ENCODE measurements around the gene ATP6V0C. TPM values are rescaled to one million over a fixed set of nuclear protein-coding genes. Genes with fewer than 3 reads are reported as not detected.

ATP6V0C gene
- total and polyA plus RNA-seq, 2 of the 13 experiments (the other 11 are each of a cell fraction or from before 2014, with no cell fraction given): 10.4 to 20.1 TPM

DNA sequence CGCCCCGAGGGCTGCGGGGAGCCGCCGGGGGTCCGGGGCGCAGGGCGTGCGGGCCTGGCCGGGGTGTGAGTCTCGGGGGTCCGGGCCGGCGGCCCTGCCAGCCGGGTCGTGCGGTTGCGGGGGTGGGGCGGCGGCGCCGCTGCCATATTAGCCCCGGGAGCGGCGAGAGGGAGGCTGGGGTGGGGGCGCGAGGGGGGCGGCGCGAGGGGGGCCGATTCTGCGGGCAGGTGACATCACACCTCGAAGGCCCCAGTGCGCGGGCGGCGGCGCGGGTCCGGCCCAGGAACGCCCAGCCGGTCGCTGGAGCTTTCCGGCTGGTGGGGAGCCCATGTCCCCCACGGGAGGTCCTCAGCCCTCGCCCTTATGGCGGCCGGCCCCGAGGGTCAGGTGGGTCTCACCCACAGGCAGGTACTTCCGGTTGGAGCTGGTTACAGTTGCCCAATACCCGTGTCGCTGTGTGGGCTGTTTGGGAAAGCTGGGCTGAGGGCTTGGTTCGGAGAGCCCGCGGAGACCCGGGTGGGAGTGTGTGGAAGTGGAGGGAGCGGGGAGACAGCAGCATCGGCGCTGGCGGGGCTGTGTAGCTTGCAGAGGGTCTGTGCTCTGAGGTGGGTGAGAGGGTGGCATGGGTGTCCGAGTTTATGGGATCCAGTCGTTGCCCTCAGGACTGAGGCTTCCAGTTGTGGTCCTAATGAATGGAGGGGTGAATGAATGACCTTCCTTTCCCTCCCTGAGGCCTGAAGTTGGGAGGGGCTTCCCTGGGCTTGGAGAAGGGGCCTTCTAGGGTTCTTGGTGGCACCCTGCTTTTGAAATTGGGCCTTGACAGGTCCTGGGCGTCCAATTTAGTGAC is 804 bp downstream of the ATP6V0C start (continued):
- TF ChIP-seq ZNF607 (CRISPR knock-in tag; IDR thresholded peaks at IDR 0.05; ENCODE audit: borderline replicate concordance) (0 out of 2 replicates have a peak, but pooled peaks have one; percentile 0), ELF1 (CRISPR knock-in tag; IDR thresholded peaks at IDR 0.05) (peak; percentile 65), AGO2 (optimal IDR thresholded peaks at IDR 0.05; ENCODE audit: low read depth, low read length) (peak; percentile 76), GABPB1 (CRISPR knock-in tag; IDR thresholded peaks at IDR 0.05) (peak; percentile 85), CEBPG (CRISPR knock-in tag; IDR thresholded peaks at IDR 0.05) (peak; percentile 69), HNF4A (CRISPR knock-in tag; IDR thresholded peaks at IDR 0.05) (0 out of 2 replicates have a peak, but pooled peaks have one; percentile 6), RXRB (CRISPR knock-in tag; IDR thresholded peaks at IDR 0.05; ENCODE audit: borderline replicate concordance) (0 out of 2 replicates have a peak, but pooled peaks have one; percentile 3), CEBPB (IDR thresholded peaks at IDR 0.05; ENCODE audit: borderline replicate concordance, low read depth, low read length) (peak; percentile 75), ZNF547 (CRISPR knock-in tag; IDR thresholded peaks at IDR 0.05) (no peak), ZNF564 (CRISPR knock-in tag; IDR thresholded peaks at IDR 0.05) (0 out of 2 replicates have a peak, but pooled peaks have one; percentile 20), TBP (CRISPR knock-in tag; IDR thresholded peaks at IDR 0.05) (0 out of 2 replicates have a peak, but pooled peaks have one; percentile 24), TGIF2 (CRISPR knock-in tag; IDR thresholded peaks at IDR 0.05) (peak; percentile 23; the same call in 1 of the 2 replicates), MYC (CRISPR knock-in tag; IDR thresholded peaks at IDR 0.05; ENCODE audit: borderline replicate concordance) (0 out of 2 replicates have a peak, but pooled peaks have one; percentile 33), NR2F1 (CRISPR knock-in tag; IDR thresholded peaks at IDR 0.05) (peak in 1 of 2 experiments; percentile 23; a peak in 1 of 4 replicates), ETV5 (CRISPR knock-in tag; IDR thresholded peaks at IDR 0.05; ENCODE audit: borderline replicate concordance) (peak; percentile 24; the same call in 1 of the 2 replicates), MEIS2 (CRISPR knock-in tag; IDR thresholded peaks at IDR 0.05) (no peak), ZNF883 (CRISPR knock-in tag; IDR thresholded peaks at IDR 0.05; ENCODE audit: not compliant biosample characterization) (peak; percentile 51), ZBTB20 (CRISPR knock-in tag; IDR thresholded peaks at IDR 0.05; ENCODE audit: borderline replicate concordance, low read depth) (no peak), ZFP36L2 (CRISPR knock-in tag; IDR thresholded peaks at IDR 0.05) (no peak), GABPA (IDR thresholded peaks at IDR 0.05; ENCODE audit: low read depth, low read length) (peak; percentile 35; the same call in 1 of the 2 replicates), GABPA (CRISPR knock-in tag; IDR thresholded peaks at IDR 0.05; ENCODE audit: low read depth) (peak; percentile 69)
- TF ChIP-seq, protein P1, sequence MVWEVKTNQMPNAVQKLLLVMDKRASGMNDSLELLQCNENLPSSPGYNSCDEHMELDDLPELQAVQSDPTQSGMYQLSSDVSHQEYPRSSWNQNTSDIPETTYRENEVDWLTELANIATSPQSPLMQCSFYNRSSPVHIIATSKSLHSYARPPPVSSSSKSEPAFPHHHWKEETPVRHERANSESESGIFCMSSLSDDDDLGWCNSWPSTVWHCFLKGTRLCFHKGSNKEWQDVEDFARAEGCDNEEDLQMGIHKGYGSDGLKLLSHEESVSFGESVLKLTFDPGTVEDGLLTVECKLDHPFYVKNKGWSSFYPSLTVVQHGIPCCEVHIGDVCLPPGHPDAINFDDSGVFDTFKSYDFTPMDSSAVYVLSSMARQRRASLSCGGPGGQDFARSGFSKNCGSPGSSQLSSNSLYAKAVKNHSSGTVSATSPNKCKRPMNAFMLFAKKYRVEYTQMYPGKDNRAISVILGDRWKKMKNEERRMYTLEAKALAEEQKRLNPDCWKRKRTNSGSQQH (CRISPR knock-in tag; IDR thresholded peaks at IDR 0.05; ENCODE audit: low read depth): 0 out of 2 replicates have a peak, but pooled peaks have one; percentile 23
- TF ChIP-seq, protein P2, sequence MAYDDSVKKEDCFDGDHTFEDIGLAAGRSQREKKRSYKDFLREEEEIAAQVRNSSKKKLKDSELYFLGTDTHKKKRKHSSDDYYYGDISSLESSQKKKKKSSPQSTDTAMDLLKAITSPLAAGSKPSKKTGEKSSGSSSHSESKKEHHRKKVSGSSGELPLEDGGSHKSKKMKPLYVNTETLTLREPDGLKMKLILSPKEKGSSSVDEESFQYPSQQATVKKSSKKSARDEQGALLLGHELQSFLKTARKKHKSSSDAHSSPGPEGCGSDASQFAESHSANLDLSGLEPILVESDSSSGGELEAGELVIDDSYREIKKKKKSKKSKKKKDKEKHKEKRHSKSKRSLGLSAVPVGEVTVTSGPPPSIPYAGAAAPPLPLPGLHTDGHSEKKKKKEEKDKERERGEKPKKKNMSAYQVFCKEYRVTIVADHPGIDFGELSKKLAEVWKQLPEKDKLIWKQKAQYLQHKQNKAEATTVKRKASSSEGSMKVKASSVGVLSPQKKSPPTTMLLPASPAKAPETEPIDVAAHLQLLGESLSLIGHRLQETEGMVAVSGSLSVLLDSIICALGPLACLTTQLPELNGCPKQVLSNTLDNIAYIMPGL (CRISPR knock-in tag; IDR thresholded peaks at IDR 0.05; ENCODE audit: borderline replicate concordance in 1 of 2, low read depth in 1 of 2): 0 out of 4 replicates have a peak, but pooled peaks of 1 of the 2 experiments have one; percentile 6
